Breast epithelium (tissue), 4 donors: Measurements from ENCODE around the gene RAPGEF1. TPM values are rescaled to one million over a fixed set of nuclear protein-coding genes. Genes with fewer than 3 reads are reported as not detected.

Source experiments
- DNase-seq, 2 donors: peaks; one replicate each; pipeline ENCODE4 v3.0.0-alpha.2; 2019; ENCODE audit warnings: low spot score in 2 of 2
- H3K27ac ChIP-seq, 2 donors: fragments of 200-600 bp; sonication (generic) in 1 of 2; one replicate each; pipeline ENCODE4 v1.5.1; 2016 to 2019; ENCODE audit warnings: mild to moderate bottlenecking in 1 of 2
- H3K27me3 ChIP-seq, 2 donors: fragments of 200-600 bp; sonication (generic) in 1 of 2; one replicate each; pipeline versions ENCODE4 v1.5.1 to v1.6.0; 2017 to 2019; ENCODE audit warnings: control low read depth in 1 of 2, mild to moderate bottlenecking in 1 of 2
- H3K36me3 ChIP-seq: fragments of 200-600 bp; one replicate; pipeline ENCODE4 v1.5.1; 2019
- H3K4me1 ChIP-seq, 2 donors: fragments of 200-600 bp; sonication (generic); one replicate each; pipeline ENCODE4 v1.5.1; 2016 to 2019; ENCODE audit warnings: control low read depth in 1 of 2
- H3K4me3 ChIP-seq, 3 donors: fragments of 200-600 bp; sonication (generic); 1 replicate in 2 of 3; 2 replicates in 1 of 3; pipeline ENCODE4 v1.5.1; 2016 to 2019; ENCODE audit warnings: mild to moderate bottlenecking in 3 of 3, moderate library complexity in 2 of 3
- H3K9me3 ChIP-seq, 2 donors: fragments of 200-600 bp; sonication (generic) in 1 of 2; one replicate each; pipeline ENCODE4 v1.5.1; 2016 to 2019; ENCODE audit warnings: control low read depth in 1 of 2
- CTCF ChIP-seq, 3 donors: fragments of 450-650 bp; IDR thresholded peaks; one replicate each; pipeline ENCODE4 v1.5.1; 2016 to 2017; ENCODE audit warnings: antibody characterized with exemption in 3 of 3, mild to moderate bottlenecking in 3 of 3, moderate library complexity in 3 of 3
- POLR2A ChIP-seq: fragments of 450-650 bp; IDR thresholded peaks from one replicate; pipeline ENCODE4 v1.6.1; 2016; ENCODE audit warnings: antibody characterized with exemption, mild to moderate bottlenecking, moderate library complexity
- POLR2AphosphoS5 ChIP-seq, 3 donors: sonication (generic); formaldehyde crosslinking; IDR thresholded peaks; one replicate each; pipeline ENCODE4 v1.6.1; 2017; ENCODE audit warnings: antibody characterized with exemption in 3 of 3
- intact Hi-C: fragments of 100-400 bp; cut with DNase I; formaldehyde crosslinking; loops from one replicate; pipeline ENCODE4 v1.15.1; 2023; ENCODE audit warnings: low total_unique reads
- total RNA-seq, 3 donors: library from RNA; depleted of rRNA; stranded (reverse); fragments of >200 nt; gene quantifications; one replicate each; pipeline ENCODE4 v1.1.0, GENCODE V29; 2016

Gene RAPGEF1
- total RNA-seq, 3 donors from 2014 or later: 35.3 to 38.0 (median 37.3) TPM

- H3K27me3 ChIP-seq: no peaks in the 10 kb centered on the region
- no peak overlapping the region for H3K4me3 ChIP-seq
- intact Hi-C loops: no loop called here
- no peaks in the 10 kb centered on the region for H3K9me3 ChIP-seq
- DNase-seq: no peak
- no peaks in the 10 kb centered on the region for H3K36me3 ChIP-seq
- peaks cover 0 to 5% of the 10 kb centered on the region in 2 donors for H3K4me1 ChIP-seq
- no peak for TF ChIP-seq POLR2A
- TF ChIP-seq CTCF (IDR thresholded peaks at IDR 0.05): no peak
- no peak for TF ChIP-seq POLR2AphosphoS5 (IDR thresholded peaks at IDR 0.05)
- H3K27ac ChIP-seq: no peak overlapping the region
These were observed 162.6 kb downstream of the RAPGEF1 start for GRCh38 chr9:131577005-131578000.

GRCh38 chr9:131575946-131576853 lies 163.7 kb downstream of the RAPGEF1 start:
- intact Hi-C loops: no loop called here
- TF ChIP-seq POLR2AphosphoS5 (IDR thresholded peaks at IDR 0.05) (no peak), CTCF (IDR thresholded peaks at IDR 0.05) (no peak), POLR2A (no peak)
- no peaks in the 10 kb centered on the region for H3K36me3 ChIP-seq
- no peaks in the 10 kb centered on the region for H3K27me3 ChIP-seq
- H3K9me3 ChIP-seq: no peaks in the 10 kb centered on the region
- H3K27ac ChIP-seq: no peak overlapping the region
- no peak for DNase-seq
- H3K4me1 ChIP-seq: peaks cover 0 to 5% of the 10 kb centered on the region in 2 donors
- no peak overlapping the region for H3K4me3 ChIP-seq

- no peak for DNase-seq
- H3K36me3 ChIP-seq: no peaks in the 10 kb centered on the region
- peaks cover 0 to 3% of the 10 kb centered on the region in 2 donors for H3K4me1 ChIP-seq
- H3K27ac ChIP-seq: no peak overlapping the region
- H3K27me3 ChIP-seq: no peaks in the 10 kb centered on the region
- no peak overlapping the region for H3K4me3 ChIP-seq
- intact Hi-C loops: no loop called here
- TF ChIP-seq POLR2A (no peak), CTCF (IDR thresholded peaks at IDR 0.05) (no peak), POLR2AphosphoS5 (IDR thresholded peaks at IDR 0.05) (no peak)
- no peaks in the 10 kb centered on the region for H3K9me3 ChIP-seq
These were observed 164.9 kb downstream of the RAPGEF1 start for GRCh38 chr9:131574730-131575640.

GRCh38 chr9:131567910-131568309 lies 172.0 kb downstream of the RAPGEF1 start:
- intact Hi-C loops: no loop called here
- no peak overlapping the region for H3K27ac ChIP-seq
- TF ChIP-seq CTCF (IDR thresholded peaks at IDR 0.05) (no peak), POLR2AphosphoS5 (IDR thresholded peaks at IDR 0.05) (no peak)
- H3K9me3 ChIP-seq: peaks cover 0 to 3% of the 10 kb centered on the region in 2 donors
- H3K36me3 ChIP-seq: no peaks in the 10 kb centered on the region
- DNase-seq: no peak
- H3K4me3 ChIP-seq: no peak overlapping the region
- no peaks in the 10 kb centered on the region for H3K27me3 ChIP-seq
- no peaks in the 10 kb centered on the region for H3K4me1 ChIP-seq
